K562 (cell line): ENCODE data around the gene KAZN.

Source experiments
- BCLAF1 ChIP-seq, 2 experiments: fragments of 450-650 bp in 1 of 2; IDR thresholded peaks; 2 replicates each; pipeline ENCODE4 v1.6.1; 2011 to 2017; ENCODE audit warnings: low read depth in 2 of 2, antibody characterized with exemption in 1 of 2, borderline replicate concordance in 1 of 2, low read length in 1 of 2, mild to moderate bottlenecking in 1 of 2, mixed read lengths in 1 of 2; ENCODE audit not compliant: control insufficient read depth in 1 of 2
- CBFA2T3 ChIP-seq: fragments of 450-650 bp; IDR thresholded peaks from 2 replicates; pipeline ENCODE4 v1.6.1; 2017
- EZH2 ChIP-seq: IDR thresholded peaks from 2 replicates; pipeline ENCODE4 v1.6.1; 2012; ENCODE audit warnings: low read depth, mild to moderate bottlenecking, inconsistent platforms, low read length, borderline replicate concordance
- HDAC1 ChIP-seq, 2 experiments: fragments of 450-650 bp; IDR thresholded peaks; 2 replicates each; pipeline ENCODE4 v1.6.1; 2016 to 2017; ENCODE audit warnings: inconsistent platforms in 1 of 2, mild to moderate bottlenecking in 1 of 2, moderate library complexity in 1 of 2
- RBM17 ChIP-seq: fragments of 200-400 bp; formaldehyde crosslinking; IDR thresholded peaks from 2 replicates; pipeline ENCODE4 v1.6.1; 2017; ENCODE audit warnings: low read depth, mild to moderate bottlenecking, low read length, borderline replicate concordance
- SRF ChIP-seq, 2 experiments: fragments of 250-450, 450-650 bp in 1 of 2; sonication (Bioruptor Pico) in 1 of 2; sonication (generic) in 1 of 2; formaldehyde crosslinking; IDR thresholded peaks; 2 replicates each; pipeline versions ENCODE4 v1.5.0 to v1.5.1; 2020 to 2022; ENCODE audit warnings: mild to moderate bottlenecking in 1 of 2, missing genetic modification reagents in 1 of 2
- TAF1 ChIP-seq: IDR thresholded peaks from 2 replicates; pipeline ENCODE4 v1.6.1; 2011; ENCODE audit warnings: mild to moderate bottlenecking, low read length, moderate library complexity; ENCODE audit not compliant: insufficient read depth, control insufficient read depth, severe bottlenecking; ENCODE audit errors: extremely low read depth
- TCF3 ChIP-seq: sonication (generic); formaldehyde crosslinking; IDR thresholded peaks from 2 replicates; pipeline ENCODE4 v1.4.0; 2020; ENCODE audit warnings: mild to moderate bottlenecking, missing genetic modification reagents
- ZFX ChIP-seq: sonication (generic); formaldehyde crosslinking; IDR thresholded peaks from 2 replicates; pipeline ENCODE4 v1.8.0; 2022; ENCODE audit warnings: mild to moderate bottlenecking, missing genetic modification reagents, moderate library complexity
- ZNF175 ChIP-seq: fragments of 200-800 bp; sonication (Bioruptor generic); IDR thresholded peaks from 2 replicates; pipeline ENCODE4 v1.6.1; 2016; ENCODE audit warnings: low read depth, mild to moderate bottlenecking, missing genetic modification characterization, missing compliant biosample characterization
- ZZZ3 ChIP-seq: fragments of 450-650 bp; IDR thresholded peaks from 2 replicates; pipeline ENCODE4 v1.6.1; 2016; ENCODE audit warnings: antibody characterized with exemption, mild to moderate bottlenecking, moderate library complexity

- TF ChIP-seq ZFX (no peak), BCLAF1 (IDR thresholded peaks at IDR 0.05; ENCODE audit: borderline replicate concordance in 1 of 2, control insufficient read depth in 1 of 2, low read depth in 2 of 2, low read length in 1 of 2) (no peak), CBFA2T3 (no peak), TAF1 (no peak), SRF (CRISPR knock-in tag; IDR thresholded peaks at IDR 0.05) (no peak), HDAC1 (IDR thresholded peaks at IDR 0.05) (no peak), RBM17 (no peak), ZZZ3 (no peak), ZNF175 (CRISPR knock-in tag) (no peak), EZH2 (no peak), TCF3 (CRISPR knock-in tag) (no peak)
These were observed 354.3 kb downstream of the KAZN start for GRCh38 chr1:14952626-14953314.
